Esophagus squamous epithelium (tissue), 4 donors: Measurements from ENCODE around the gene LRRFIP2.

Experiments used
- POLR2A ChIP-seq, 4 donors: fragments of 450-650 bp; IDR thresholded peaks; one replicate each; pipeline ENCODE4 v1.6.1; 2017; ENCODE audit warnings: antibody characterized with exemption in 4 of 4, mild to moderate bottlenecking in 4 of 4, moderate library complexity in 3 of 4
- TF ChIP-seq, protein P1 (sequence below), 6 experiments: fragments of 450-650 bp in 4 of 6; fragments of 200-600 bp in 2 of 6; sonication (generic) in 2 of 6; IDR thresholded peaks; one replicate each; pipeline ENCODE4 v1.5.1; 2016 to 2019; ENCODE audit warnings: antibody characterized with exemption in 6 of 6, mild to moderate bottlenecking in 4 of 6, moderate library complexity in 4 of 6

DNA sequence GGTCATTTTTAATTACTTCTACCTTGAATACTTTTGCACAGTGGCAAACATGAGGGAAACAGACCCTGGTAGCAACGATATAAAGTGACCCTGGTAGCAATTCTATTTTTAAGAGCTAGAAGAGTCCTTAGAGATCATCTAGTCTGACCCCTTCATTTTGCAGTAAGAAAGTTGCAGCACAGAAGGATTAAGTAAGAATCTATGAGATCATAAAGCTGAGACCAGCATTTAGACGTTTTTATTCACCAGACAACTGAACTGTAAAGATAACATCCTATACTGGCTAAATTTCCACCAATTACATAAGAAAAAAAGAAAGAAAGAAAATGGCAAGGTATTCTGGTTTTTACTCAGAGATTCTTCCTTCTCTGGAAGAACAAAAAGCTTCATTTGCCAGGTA is 49.9 kb downstream of the LRRFIP2 start:
- TF ChIP-seq, protein P1, sequence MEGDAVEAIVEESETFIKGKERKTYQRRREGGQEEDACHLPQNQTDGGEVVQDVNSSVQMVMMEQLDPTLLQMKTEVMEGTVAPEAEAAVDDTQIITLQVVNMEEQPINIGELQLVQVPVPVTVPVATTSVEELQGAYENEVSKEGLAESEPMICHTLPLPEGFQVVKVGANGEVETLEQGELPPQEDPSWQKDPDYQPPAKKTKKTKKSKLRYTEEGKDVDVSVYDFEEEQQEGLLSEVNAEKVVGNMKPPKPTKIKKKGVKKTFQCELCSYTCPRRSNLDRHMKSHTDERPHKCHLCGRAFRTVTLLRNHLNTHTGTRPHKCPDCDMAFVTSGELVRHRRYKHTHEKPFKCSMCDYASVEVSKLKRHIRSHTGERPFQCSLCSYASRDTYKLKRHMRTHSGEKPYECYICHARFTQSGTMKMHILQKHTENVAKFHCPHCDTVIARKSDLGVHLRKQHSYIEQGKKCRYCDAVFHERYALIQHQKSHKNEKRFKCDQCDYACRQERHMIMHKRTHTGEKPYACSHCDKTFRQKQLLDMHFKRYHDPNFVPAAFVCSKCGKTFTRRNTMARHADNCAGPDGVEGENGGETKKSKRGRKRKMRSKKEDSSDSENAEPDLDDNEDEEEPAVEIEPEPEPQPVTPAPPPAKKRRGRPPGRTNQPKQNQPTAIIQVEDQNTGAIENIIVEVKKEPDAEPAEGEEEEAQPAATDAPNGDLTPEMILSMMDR (IDR thresholded peaks at IDR 0.05) = no peak
- no peak for TF ChIP-seq POLR2A (IDR thresholded peaks at IDR 0.05)
